Astrocyte of the spinal cord (primary cell): ENCODE data around the gene TMUB1.

Experiments used
- DNase-seq: peaks from one replicate; pipeline ENCODE4 v3.0.0; 2011; ENCODE audit warnings: low read depth, low spot score
- H3K4me3 ChIP-seq: 2 replicates; pipeline ENCODE4 v1.5.1; 2011; ENCODE audit warnings: low read depth, mild to moderate bottlenecking, low read length, moderate library complexity
- CTCF ChIP-seq: IDR thresholded peaks from 2 replicates; pipeline ENCODE4 v1.5.1; 2012; ENCODE audit warnings: low read depth, mild to moderate bottlenecking, low read length, inconsistent platforms
- in situ Hi-C: cut with HindIII; loops from 2 replicates; pipeline ENCODE4 v1.10.0; 2017; ENCODE audit warnings: low sequenced_read_pairs

Gene TMUB1

GRCh38 chr7:151070574-151070960 is 12.7 kb downstream of the TMUB1 start:
- in situ Hi-C loops = no loop called here
- TF ChIP-seq CTCF = no peak
- DNase-seq = no peak
- no peak overlapping the region for H3K4me3 ChIP-seq

GRCh38 chr7:151069841-151070573 is 13.3 kb downstream of the TMUB1 start:
- no peak for DNase-seq
- no peak for TF ChIP-seq CTCF
- in situ Hi-C loops = no loop called here
- H3K4me3 ChIP-seq = no peak overlapping the region

- no peak for DNase-seq
- TF ChIP-seq CTCF = no peak
- in situ Hi-C loops = no loop called here
- no peak overlapping the region for H3K4me3 ChIP-seq
Observed at GRCh38 chr7:151068069-151068773, 15.1 kb downstream of the TMUB1 start.

GRCh38 chr7:151066273-151066974 is 16.9 kb downstream of the TMUB1 start:
- no peak for DNase-seq
- in situ Hi-C loops = no loop called here
- TF ChIP-seq CTCF = no peak
- H3K4me3 ChIP-seq = no peak overlapping the region

GRCh38 chr7:151065516-151065915 is 17.8 kb downstream of the TMUB1 start:
- DNase-seq = no peak
- in situ Hi-C loops = no loop called here
- TF ChIP-seq CTCF = no peak
- no peak overlapping the region for H3K4me3 ChIP-seq

GRCh38 chr7:151064993-151065392 is 18.3 kb downstream of the TMUB1 start:
- in situ Hi-C loops = no loop called here
- H3K4me3 ChIP-seq = no peak overlapping the region
- TF ChIP-seq CTCF = no peak
- no peak for DNase-seq
